Skin of body (tissue), 3 donors: Measurements from ENCODE around the gene LHX1. TPM values are rescaled to one million over a fixed set of nuclear protein-coding genes. Genes with fewer than 3 reads are reported as not detected.

ENCODE experiments used
- DNase-seq: peaks from one replicate; lab custom pipeline; 2025; lab: John Stamatoyannopoulos, UW
- small RNA-seq: library from RNA; depleted of rRNA; stranded (forward); fragments of <200 nt; gene quantifications from one replicate; pipeline ENCODE3, GENCODE V24; 2014; ENCODE audit warnings: low replicate concordance
- total RNA-seq: library from RNA; depleted of rRNA; stranded (reverse); fragments of >200 nt; gene quantifications from one replicate; pipeline ENCODE4 v1.2.3, GENCODE V29; 2014

Gene LHX1
- total RNA-seq, 1 donor from 2014 or later = not detected

GRCh38 chr17:36951084-36951789, 14.0 kb downstream of the LHX1 start:
- no peak for DNase-seq

GRCh38 chr17:36971508-36971907, 34.2 kb downstream of the LHX1 start:
- DNase-seq = no peak

- DNase-seq = no peak
Observed at GRCh38 chr17:36972186-36972700, 35.0 kb downstream of the LHX1 start.

DNA sequence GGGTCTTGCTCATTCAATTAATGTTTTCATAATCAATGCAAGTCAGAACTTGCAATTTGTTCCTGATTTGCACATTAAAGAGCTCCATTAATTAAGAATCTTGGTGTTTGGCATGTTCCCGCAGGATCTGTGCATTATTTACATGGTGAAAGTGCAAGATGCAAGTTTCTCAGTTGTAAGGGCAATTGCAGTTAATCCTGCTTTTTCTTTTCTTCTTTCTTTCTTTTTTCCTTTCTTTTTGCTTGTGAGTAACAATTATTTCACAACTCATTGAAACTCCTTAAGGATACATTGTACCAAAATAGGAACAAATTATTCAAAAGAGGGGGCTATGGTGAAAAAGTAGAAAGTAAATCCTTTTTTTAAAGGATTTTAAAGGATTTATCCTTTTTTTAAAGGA, 35.6 kb downstream of the LHX1 start:
- DNase-seq = no peak

GRCh38 chr17:36975922-36976515, 38.7 kb downstream of the LHX1 start:
- DNase-seq = no peak

- DNase-seq = no peak
Observed at GRCh38 chr17:36977066-36977465, 39.8 kb downstream of the LHX1 start.

GRCh38 chr17:36977568-36977967, 40.3 kb downstream of the LHX1 start:
- no peak for DNase-seq

GRCh38 chr17:36978810-36979564, 41.7 kb downstream of the LHX1 start:
- peak; percentile 33 for DNase-seq

DNA sequence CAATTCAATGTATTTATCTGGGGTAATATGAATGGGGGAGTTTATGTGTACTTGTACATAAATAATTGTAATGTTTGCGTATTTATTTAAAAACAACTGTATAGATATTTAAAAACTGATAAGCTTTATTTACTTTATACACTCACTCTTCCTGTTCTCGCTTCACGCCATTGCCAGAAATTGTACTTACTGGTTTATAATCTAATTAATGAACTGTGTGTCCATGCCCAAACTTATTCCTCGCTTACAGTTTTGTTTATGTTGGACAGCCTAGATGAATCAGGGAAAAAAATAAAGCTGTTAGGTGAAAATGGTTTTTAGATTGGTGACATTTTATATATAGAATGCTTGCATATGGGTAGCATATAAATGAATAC, 42.3 kb downstream of the LHX1 start:
- no peak for DNase-seq

DNA sequence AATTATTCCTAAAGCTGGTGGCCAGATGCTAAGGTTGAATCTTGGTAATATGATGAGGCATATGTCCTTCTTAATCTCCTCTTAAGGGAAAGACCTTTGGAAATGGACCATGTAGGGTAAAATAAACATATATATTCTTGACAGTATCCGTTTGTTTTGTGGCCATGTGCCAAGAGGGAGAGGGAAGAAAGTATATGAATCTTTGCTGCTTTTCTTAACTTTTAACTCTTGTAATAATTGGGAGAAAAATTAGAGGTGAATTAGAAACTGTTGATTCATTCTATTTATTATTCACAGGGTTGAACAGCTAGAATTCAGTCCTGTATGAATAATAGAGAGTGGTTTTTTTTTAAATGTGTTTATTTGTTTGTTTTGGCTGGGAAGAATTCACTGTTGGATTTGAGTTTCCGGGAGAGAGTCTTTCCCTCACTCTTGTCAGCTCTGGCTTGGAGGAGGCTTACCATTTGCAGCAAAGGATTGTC, 43.0 kb downstream of the LHX1 start:
- no peak for DNase-seq

GRCh38 chr17:36983618-36984017, 46.3 kb downstream of the LHX1 start:
- DNase-seq = no peak

GRCh38 chr17:36989173-36989572, 51.9 kb downstream of the LHX1 start:
- no peak for DNase-seq

GRCh38 chr17:36992701-36993100, 55.4 kb downstream of the LHX1 start:
- no peak for DNase-seq

DNA sequence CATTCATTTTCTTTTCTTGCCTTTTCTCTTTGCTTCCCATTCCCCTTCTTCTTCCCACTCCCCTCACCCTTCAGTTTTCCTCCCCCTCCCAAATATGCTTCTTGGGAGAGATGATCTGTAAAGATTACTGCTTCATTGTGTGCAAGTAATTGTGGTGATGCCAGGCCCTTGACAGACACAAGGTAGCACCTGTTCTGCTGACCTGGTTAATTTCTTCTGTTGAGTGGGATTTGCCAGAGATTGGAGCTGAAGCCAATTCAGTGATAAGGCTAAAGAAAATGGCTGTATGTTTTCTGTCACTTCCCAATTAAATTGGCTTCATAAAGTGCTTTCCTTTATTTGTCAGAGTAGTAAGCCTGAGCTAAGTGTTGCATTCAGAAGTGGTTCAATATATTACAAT, 56.0 kb downstream of the LHX1 start:
- DNase-seq = no peak

Small RNA genes lying within 50 kb of the gene (small RNA-seq; reads per million reads assigned to genes)
- not detected for gene AC243773.2

Other genes starting within 250 kb of the LHX1 start
- gene AATF, start 11.5 kb downstream of the LHX1 start, total RNA-seq = 22.2 TPM